ENCODE measurements around the gene FNTB. TPM values are rescaled to one million over a fixed set of nuclear protein-coding genes. Genes with fewer than 3 reads are reported as not detected.

Gene FNTB
- total and polyA plus RNA-seq, 2 of the 8 experiments (the other 6 are each of a cell fraction or from before 2014, with no cell fraction given), result 16.0 to 20.7 TPM

- Histone ChIP-seq H4K5ac (ENCODE audit: insufficient read length, low read depth, low read length) (no peak overlapping the region), H2BK120ac (replicated peaks; ENCODE audit: low read depth, low read length) (no peak overlapping the region), H3K36me3 (ENCODE audit: control insufficient read depth in 2 of 4, insufficient read depth in 4 of 4, low read length in 3 of 4) (peaks cover 0 to 10% (median 4%) of the 10 kb centered on the region in 4 experiments; a peak in 5 of 8 replicates), H2AK5ac (ENCODE audit: low read depth, low read length) (no peak overlapping the region), H4K8ac (ENCODE audit: extremely low read depth, insufficient read depth, low read length) (no peak overlapping the region), H3K79me2 (ENCODE audit: control insufficient read depth in 1 of 2, insufficient read depth in 2 of 2, low read length in 2 of 2) (no peaks in the 10 kb centered on the region), H3K56ac (replicated peaks; ENCODE audit: insufficient read length, low read depth, low read length) (no peak overlapping the region), H3K18ac (ENCODE audit: extremely low read depth, low read length) (no peak overlapping the region), H2BK12ac (ENCODE audit: low read depth, low read length) (no peak overlapping the region), H3K14ac (ENCODE audit: insufficient read length) (no peak overlapping the region), H3K27ac (ENCODE audit: low read depth, low read length) (no peak overlapping the region), H3K4me2 (ENCODE audit: insufficient read depth in 1 of 2, low read depth in 2 of 2, low read length in 2 of 2) (no peak overlapping the region), H3K79me1 (ENCODE audit: low read depth, low read length) (no peaks in the 10 kb centered on the region), H3K23ac (ENCODE audit: insufficient read length) (no peak overlapping the region), H2BK15ac (ENCODE audit: low read length) (no peak overlapping the region), H3K4me1 (replicated peaks in 1 of 4; ENCODE audit: control insufficient read depth in 3 of 4, insufficient read depth in 4 of 4, low read length in 3 of 4) (no peaks in the 10 kb centered on the region), H3K4ac (replicated peaks; ENCODE audit: insufficient read length, low read depth, low read length) (no peak overlapping the region), H3K27me3 (replicated peaks in 1 of 4; ENCODE audit: control insufficient read depth in 3 of 4, extremely low read depth in 1 of 4, insufficient read depth in 3 of 4, low read length in 3 of 4) (no peaks in the 10 kb centered on the region), H2BK20ac (ENCODE audit: low read length) (no peak overlapping the region), H2BK5ac (ENCODE audit: low read depth, low read length) (no peak overlapping the region), H4K91ac (replicated peaks; ENCODE audit: insufficient read length, low read length) (no peak overlapping the region), H4K20me1 (replicated peaks in 1 of 2; ENCODE audit: control insufficient read depth in 1 of 2, insufficient read depth in 2 of 2, low read length in 2 of 2) (peaks cover 0 to 2% of the 10 kb centered on the region in 2 experiments), H2AFZ (ENCODE audit: low read length) (no peak overlapping the region), H3K23me2 (ENCODE audit: low read depth, low read length) (no peaks in the 10 kb centered on the region), H3K9me3 (ENCODE audit: insufficient read depth in 2 of 2, low read depth in 1 of 2, low read length in 1 of 2) (no peaks in the 10 kb centered on the region), H3K9ac (replicated peaks in 1 of 4; ENCODE audit: extremely low read depth in 1 of 4, low read depth in 3 of 4, low read length in 3 of 4) (no peak overlapping the region), H3K4me3 (ENCODE audit: extremely low read depth in 1 of 4, insufficient read depth in 2 of 4, low read depth in 3 of 4, low read length in 4 of 4) (no peak overlapping the region)
- CTCF ChIA-PET (ENCODE audit: partially characterized antibody), result no interaction called here
- 94% methylated on average over 2 of the region's 2 CpGs; no CpG with 5 or more reads in 1 of the 2 experiments for WGBS, 2 experiments (ENCODE audit: extremely low coverage in 1 of 2, insufficient coverage in 1 of 2, insufficient read length in 1 of 2, insufficient replicate concordance in 2 of 2, low coverage in 1 of 2, low lambda C conversion rate in 2 of 2, missing lambda C conversion rate in 1 of 2)
- FAIRE-seq (no peak), DNase-seq (ENCODE audit: low read depth in 1 of 2, low spot score in 2 of 2) (no peak)
- TF ChIP-seq SUZ12 (IDR thresholded peaks at IDR 0.05; ENCODE audit: low read length) (no peak), MAFK (IDR thresholded peaks at IDR 0.05; ENCODE audit: low read depth, low read length) (no peak), RNF2 (IDR thresholded peaks at IDR 0.05; ENCODE audit: borderline replicate concordance, low read depth, low read length, missing control alignments, poor library complexity, severe bottlenecking) (no peak), ASH2L (IDR thresholded peaks at IDR 0.05; ENCODE audit: low read length) (no peak), CBX5 (IDR thresholded peaks at IDR 0.05; ENCODE audit: low read depth, low read length) (no peak), SP4 (IDR thresholded peaks at IDR 0.05; ENCODE audit: low read length) (no peak), BRCA1 (IDR thresholded peaks at IDR 0.05; ENCODE audit: low read depth, low read length) (no peak), SIX5 (IDR thresholded peaks at IDR 0.05; ENCODE audit: low read depth, low read length) (no peak)
- POLR2A ChIA-PET (ENCODE audit: partially characterized antibody), result no interaction called here
Observed at GRCh38 chr14:65038966-65039365, 52.3 kb downstream of the FNTB start.
